Right lobe of liver (tissue), 4 donors: ENCODE measurements around the gene ST6GALNAC6.
"Not testable (repeated sequence)": the region's sequence is repeated elsewhere in the genome, so short reads cannot be mapped to it uniquely, and the experiment has no call there.

Source experiments
- POLR2A ChIP-seq: fragments of 450-650 bp; IDR thresholded peaks from one replicate; pipeline ENCODE4 v1.6.1; 2017; ENCODE audit warnings: antibody characterized with exemption, mild to moderate bottlenecking
- TF ChIP-seq, protein P1 (sequence below), 4 donors: fragments of 200-600 bp in 3 of 4; fragments of 450-650 bp in 1 of 4; IDR thresholded peaks; one replicate each; pipeline versions ENCODE4 v1.5.1 to v1.8.0; 2016 to 2022; ENCODE audit warnings: antibody characterized with exemption in 4 of 4, mild to moderate bottlenecking in 2 of 4
- donor health status: DM: no; HTN: no; CAD: no.
- donor health status: DM: no; HTN: no; CAD: no.
- donor health status: DM: no; HTN: yes; CAD: no.

DNA sequence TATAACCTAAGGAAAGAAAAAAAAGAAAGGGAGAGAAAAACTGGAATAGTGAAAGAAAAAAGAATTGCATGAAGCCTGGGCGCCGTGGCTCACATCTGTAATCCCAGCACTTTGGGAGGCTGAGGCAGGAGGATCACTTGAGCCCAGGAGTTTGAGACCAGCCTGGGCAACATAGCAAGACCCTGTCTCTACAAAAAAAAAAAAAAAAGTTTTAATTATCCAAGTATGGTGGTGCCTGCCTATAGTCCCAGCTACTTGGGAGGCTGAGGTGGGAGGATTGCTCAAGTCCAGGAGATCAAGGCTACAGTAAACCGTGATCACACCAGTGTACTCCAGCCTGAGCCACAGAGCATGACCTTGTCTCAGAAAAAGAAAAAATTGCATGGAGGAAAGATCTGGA, 17.7 kb downstream of the ST6GALNAC6 start:
- TF ChIP-seq, protein P1, sequence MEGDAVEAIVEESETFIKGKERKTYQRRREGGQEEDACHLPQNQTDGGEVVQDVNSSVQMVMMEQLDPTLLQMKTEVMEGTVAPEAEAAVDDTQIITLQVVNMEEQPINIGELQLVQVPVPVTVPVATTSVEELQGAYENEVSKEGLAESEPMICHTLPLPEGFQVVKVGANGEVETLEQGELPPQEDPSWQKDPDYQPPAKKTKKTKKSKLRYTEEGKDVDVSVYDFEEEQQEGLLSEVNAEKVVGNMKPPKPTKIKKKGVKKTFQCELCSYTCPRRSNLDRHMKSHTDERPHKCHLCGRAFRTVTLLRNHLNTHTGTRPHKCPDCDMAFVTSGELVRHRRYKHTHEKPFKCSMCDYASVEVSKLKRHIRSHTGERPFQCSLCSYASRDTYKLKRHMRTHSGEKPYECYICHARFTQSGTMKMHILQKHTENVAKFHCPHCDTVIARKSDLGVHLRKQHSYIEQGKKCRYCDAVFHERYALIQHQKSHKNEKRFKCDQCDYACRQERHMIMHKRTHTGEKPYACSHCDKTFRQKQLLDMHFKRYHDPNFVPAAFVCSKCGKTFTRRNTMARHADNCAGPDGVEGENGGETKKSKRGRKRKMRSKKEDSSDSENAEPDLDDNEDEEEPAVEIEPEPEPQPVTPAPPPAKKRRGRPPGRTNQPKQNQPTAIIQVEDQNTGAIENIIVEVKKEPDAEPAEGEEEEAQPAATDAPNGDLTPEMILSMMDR (IDR thresholded peaks at IDR 0.05) = not testable (repeated sequence)
- not testable (repeated sequence) for TF ChIP-seq POLR2A
